IMR-90 (cell line): Measurements from ENCODE around the gene SDK1. TPM values are rescaled to one million over a fixed set of nuclear protein-coding genes. Genes with fewer than 3 reads are reported as not detected.

Experiments used
- ATAC-seq: fragments of 200-7000 bp; cut with Tn5 transposase; 2 replicates; pipeline ENCODE4 v1.9.1; 2020; ENCODE audit warnings: low read depth, mild to moderate bottlenecking, moderate library complexity
- BruUV-seq: library from RNA; stranded (reverse); fragments of 400-500 nt; replicated peaks from 2 replicates; lab custom pipeline; 2021; lab: Mats Ljungman, UMichigan
- CTCF ChIA-PET: fragments of 300-600 bp; formaldehyde crosslinking; extraction: SDS; loops from one replicate; lab custom pipeline; 2021; ENCODE audit warnings: antibody characterized with exemption; lab: Yijun Ruan, JAX
- POLR2A ChIA-PET: fragments of 300-600 bp; sonication (Branson Sonifier 250); formaldehyde crosslinking; loops from one replicate; lab custom pipeline; 2022; ENCODE audit warnings: antibody characterized with exemption; ENCODE audit not compliant: unreplicated experiment; lab: Charles Lee
- DNase-seq: peaks from one replicate; pipeline ENCODE4 v3.0.0; 2013
- H2AFZ ChIP-seq: replicated peaks from 2 replicates; pipeline ENCODE3; 2013; ENCODE audit warnings: low read length, mild to moderate bottlenecking; ENCODE audit not compliant: poor library complexity
- H2AK5ac ChIP-seq: 2 replicates; pipeline ENCODE4 v1.6.1; 2013; ENCODE audit warnings: low read depth, low read length, inconsistent platforms
- H2AK9ac ChIP-seq: replicated peaks from 2 replicates; pipeline ENCODE3; 2013; ENCODE audit warnings: mild to moderate bottlenecking, low read depth, low read length, moderate library complexity; ENCODE audit not compliant: poor library complexity
- H2BK120ac ChIP-seq: 2 replicates; pipeline ENCODE4 v1.6.1; 2013; ENCODE audit warnings: low read depth, low read length, inconsistent platforms
- H2BK15ac ChIP-seq: 3 replicates; pipeline ENCODE4 v1.6.1; 2013; ENCODE audit warnings: low read depth, low read length, inconsistent platforms
- H2BK20ac ChIP-seq: 2 replicates; pipeline ENCODE4 v1.6.1; 2013; ENCODE audit warnings: low read depth, mild to moderate bottlenecking, inconsistent platforms, low read length, moderate library complexity
- H2BK5ac ChIP-seq: 2 replicates; pipeline ENCODE4 v1.6.1; 2013; ENCODE audit warnings: mild to moderate bottlenecking, low read depth, low read length, inconsistent platforms; ENCODE audit not compliant: poor library complexity, severe bottlenecking
- H3K14ac ChIP-seq: replicated peaks from 2 replicates; pipeline ENCODE4 v1.6.1; 2013; ENCODE audit warnings: low read depth, low read length, inconsistent platforms
- H3K18ac ChIP-seq: 2 replicates; pipeline ENCODE4 v1.6.1; 2013; ENCODE audit warnings: low read depth, low read length, control low read depth
- H3K23ac ChIP-seq: 2 replicates; pipeline ENCODE4 v1.6.1; 2013; ENCODE audit warnings: low read depth, low read length, inconsistent platforms
- H3K27ac ChIP-seq: 2 replicates; pipeline ENCODE4 v1.5.1; 2013; ENCODE audit warnings: mild to moderate bottlenecking, control low read depth, low read length; ENCODE audit not compliant: insufficient read depth
- H3K27me3 ChIP-seq: 2 replicates; pipeline ENCODE4 v1.6.1; 2013; ENCODE audit warnings: low read length; ENCODE audit not compliant: control insufficient read depth, insufficient read depth
- H3K36me3 ChIP-seq: 2 replicates; pipeline ENCODE4 v1.6.1; 2013; ENCODE audit warnings: low read length, mixed read lengths; ENCODE audit not compliant: control insufficient read depth, insufficient read depth
- H3K4ac ChIP-seq: 2 replicates; pipeline ENCODE4 v1.6.1; 2013; ENCODE audit warnings: low read depth, low read length, inconsistent platforms
- H3K4me1 ChIP-seq: 2 replicates; pipeline ENCODE4 v1.6.1; 2013; ENCODE audit warnings: low read length, mixed read lengths; ENCODE audit not compliant: control insufficient read depth, insufficient read depth
- H3K4me2 ChIP-seq: 2 replicates; pipeline ENCODE4 v1.6.1; 2013; ENCODE audit warnings: low read depth, mild to moderate bottlenecking, control low read depth, low read length, moderate library complexity
- H3K4me3 ChIP-seq: 2 replicates; pipeline ENCODE4 v1.5.1; 2013; ENCODE audit warnings: low read depth, mild to moderate bottlenecking, control low read depth, low read length, moderate library complexity; ENCODE audit not compliant: insufficient read depth
- H3K56ac ChIP-seq: 2 replicates; pipeline ENCODE4 v1.6.1; 2013; ENCODE audit warnings: low read length, inconsistent platforms; ENCODE audit not compliant: insufficient read depth; ENCODE audit errors: extremely low read depth
- H3K79me1 ChIP-seq, 2 experiments: 2 replicates each; pipeline ENCODE4 v1.6.1; 2013; ENCODE audit warnings: low read length in 2 of 2, inconsistent platforms in 1 of 2, low read depth in 1 of 2
- H3K9ac ChIP-seq: 2 replicates; pipeline ENCODE4 v1.6.1; 2013; ENCODE audit warnings: low read depth, low read length, control low read depth
- H3K9me1 ChIP-seq: 2 replicates; pipeline ENCODE4 v1.6.1; 2013; ENCODE audit warnings: low read length, inconsistent platforms; ENCODE audit not compliant: insufficient read depth
- H3K9me3 ChIP-seq: 2 replicates; pipeline ENCODE4 v1.6.1; 2013; ENCODE audit warnings: low read length; ENCODE audit not compliant: control insufficient read depth, insufficient read depth
- H4K20me1 ChIP-seq: 2 replicates; pipeline ENCODE4 v1.6.1; 2013; ENCODE audit warnings: low read length, inconsistent platforms; ENCODE audit not compliant: insufficient read depth
- H4K5ac ChIP-seq: 2 replicates; pipeline ENCODE4 v1.6.1; 2013; ENCODE audit warnings: mild to moderate bottlenecking, low read depth, low read length, control low read depth
- H4K8ac ChIP-seq, 2 experiments: 2 replicates each; pipeline ENCODE4 v1.6.1; 2013; ENCODE audit warnings: low read depth in 2 of 2, low read length in 2 of 2, control low read depth in 1 of 2, inconsistent platforms in 1 of 2
- H4K91ac ChIP-seq: 2 replicates; pipeline ENCODE4 v1.6.1; 2013; ENCODE audit warnings: low read depth, low read length, inconsistent platforms; ENCODE audit not compliant: insufficient read depth
- BHLHE40 ChIP-seq: fragments of 150-350 bp; IDR thresholded peaks from 2 replicates; pipeline ENCODE4 v1.6.1; 2016; ENCODE audit warnings: mild to moderate bottlenecking, low read depth, low read length
- CEBPB ChIP-seq: IDR thresholded peaks from 2 replicates; pipeline ENCODE4 v1.6.1; 2012; ENCODE audit warnings: low read depth, low read length, improper control_type of control experiment
- CHD1 ChIP-seq: IDR thresholded peaks from 2 replicates; pipeline ENCODE4 v1.6.1; 2012; ENCODE audit warnings: low read depth, low read length, improper control_type of control experiment
- MAFK ChIP-seq: IDR thresholded peaks from 2 replicates; pipeline ENCODE4 v1.6.1; 2012; ENCODE audit warnings: low read depth, low read length, improper control_type of control experiment
- MAZ ChIP-seq: IDR thresholded peaks from 2 replicates; pipeline ENCODE4 v1.6.1; 2012; ENCODE audit warnings: low read depth, mild to moderate bottlenecking, low read length, improper control_type of control experiment, moderate library complexity, borderline replicate concordance
- MXI1 ChIP-seq: IDR thresholded peaks from 2 replicates; pipeline ENCODE4 v1.6.1; 2012; ENCODE audit warnings: low read depth, mild to moderate bottlenecking, low read length, moderate library complexity, borderline replicate concordance
- POLR2A ChIP-seq: IDR thresholded peaks from 2 replicates; pipeline ENCODE4 v1.6.1; 2012; ENCODE audit warnings: mild to moderate bottlenecking, low read depth, low read length
- RAD21 ChIP-seq: IDR thresholded peaks from 2 replicates; pipeline ENCODE4 v1.6.1; 2012; ENCODE audit warnings: low read length, improper control_type of control experiment
- RFX5 ChIP-seq: IDR thresholded peaks from 2 replicates; pipeline ENCODE4 v1.8.0; 2012; ENCODE audit warnings: low read depth, mild to moderate bottlenecking, low read length, moderate library complexity
- SMC3 ChIP-seq: fragments of 150-350 bp; IDR thresholded peaks from 2 replicates; pipeline ENCODE4 v1.6.1; 2016; ENCODE audit warnings: low read depth, mild to moderate bottlenecking, antibody characterized with exemption, low read length, moderate library complexity
- WGBS, 2 experiments: methylation state at CpG; one replicate each; pipeline versions ENCODE4 v1.1.5 to v1.1.7; 2013; ENCODE audit warnings: missing lambda C conversion rate in 2 of 2; ENCODE audit not compliant: insufficient read length in 1 of 2; ENCODE audit errors: extremely low coverage in 2 of 2; 5-methylcytosine and 5-hydroxymethylcytosine counted together
- dilution Hi-C: fragments of 300-500 bp; cut with HindIII; formaldehyde crosslinking; loops from one replicate; pipeline ENCODE4 v1.14.3; 2018; ENCODE audit warnings: low sequenced_read_pairs; ENCODE audit not compliant: unreplicated experiment
- in situ Hi-C: fragments of 300-500 bp; cut with MboI; formaldehyde crosslinking; loops from 3 replicates; pipeline ENCODE4 v1.14.3; 2019; ENCODE audit warnings: low sequenced_read_pairs, inconsistent platforms, mixed read lengths
- intact Hi-C: fragments of 100-400 bp; cut with micrococcal nuclease; formaldehyde crosslinking; loops from 2 replicates; pipeline ENCODE4 v1.10.0; 2022
- polyA plus RNA-seq, 3 experiments: library from polyadenylated mRNA; depleted of rRNA; stranded (reverse); fragments of >200 nt; gene quantifications; 2 replicates each; pipeline ENCODE4 v1.2.3, GENCODE V29; 2012; ENCODE audit warnings: low replicate concordance in 1 of 3
- total RNA-seq: library from RNA; depleted of rRNA; stranded (reverse); fragments of >200 nt; gene quantifications from 2 replicates; pipeline ENCODE4 v1.2.3, GENCODE V29; 2012

SDK1 gene
- total and polyA plus RNA-seq, 2 of the 4 experiments (the other 2 are of a cell fraction), result 1.5 to 1.6 TPM

- H3K18ac ChIP-seq, result no peak overlapping the region
- H3K4me1 ChIP-seq, result no peaks in the 10 kb centered on the region
- H3K9me1 ChIP-seq, result no peaks in the 10 kb centered on the region
- no peak overlapping the region for H2BK5ac ChIP-seq
- ATAC-seq (no peak), DNase-seq (no peak)
- no peaks in the 10 kb centered on the region for H3K36me3 ChIP-seq
- H4K5ac ChIP-seq, result no peak overlapping the region
- H3K9me3 ChIP-seq, result peaks cover 4% of the 10 kb centered on the region; the same call in 1 of the 2 replicates
- ChIA-PET CTCF (no interaction called here), POLR2A (no interaction called here)
- intact Hi-C loops (no loop called here), in situ Hi-C loops (no loop called here), dilution Hi-C loops (no loop called here)
- TF ChIP-seq POLR2A (no peak), BHLHE40 (no peak), MAFK (no peak), RFX5 (no peak), MAZ (no peak), RAD21 (no peak), SMC3 (no peak), CHD1 (no peak), MXI1 (no peak), CEBPB (no peak)
- H3K4ac ChIP-seq, result no peak overlapping the region
- 80% methylated on average over 3 of the region's 9 CpGs; no CpG with 5 or more reads in 1 of the 2 experiments for WGBS, 2 experiments
- no peaks in the 10 kb centered on the region; the same call in 1 of the 2 replicates for H3K27me3 ChIP-seq
- no peak overlapping the region for H3K9ac ChIP-seq
- H4K20me1 ChIP-seq, result no peaks in the 10 kb centered on the region
- H3K23ac ChIP-seq, result no peak overlapping the region
- no peak overlapping the region for H3K27ac ChIP-seq
- H2BK20ac ChIP-seq, result no peak overlapping the region
- no peak overlapping the region for H3K56ac ChIP-seq
- no peak overlapping the region for H2BK120ac ChIP-seq
- H3K4me3 ChIP-seq, result no peak overlapping the region
- H4K8ac ChIP-seq, result no peak overlapping the region
- no peak overlapping the region for H2AFZ ChIP-seq
- H2AK5ac ChIP-seq, result no peak overlapping the region
- H3K79me1 ChIP-seq, result no peaks in the 10 kb centered on the region
- H3K4me2 ChIP-seq, result no peak overlapping the region
- H4K91ac ChIP-seq, result no peak overlapping the region
- no TSS peak for BruUV-seq
- H2AK9ac ChIP-seq, result no peak overlapping the region
- H3K14ac ChIP-seq, result no peak overlapping the region
- H2BK15ac ChIP-seq, result no peak overlapping the region
Measured at GRCh38 chr7:3791327-3791726, 490.3 kb downstream of the SDK1 start.
